Prostate gland (tissue), 2 donors: ENCODE measurements around the gene PHACTR2. TPM values are rescaled to one million over a fixed set of nuclear protein-coding genes. Genes with fewer than 3 reads are reported as not detected.
"Not testable (repeated sequence)": the region's sequence is repeated elsewhere in the genome, so short reads cannot be mapped to it uniquely, and the experiment has no call there.

Source experiments
- DNase-seq: peaks from one replicate; pipeline ENCODE4 v3.0.0-alpha.2; 2019; ENCODE audit warnings: low spot score
- H3K27ac ChIP-seq, 2 donors: fragments of 200-600 bp; sonication (generic); 2 replicates each; pipeline ENCODE4 v1.5.1; 2017 to 2019
- H3K27me3 ChIP-seq: fragments of 200-600 bp; sonication (generic); replicated peaks from 2 replicates; pipeline ENCODE4 v1.5.1; 2019; ENCODE audit not compliant: insufficient read depth
- H3K36me3 ChIP-seq, 2 donors: fragments of 200-600 bp; sonication (generic); 1 replicate in 1 of 2; 2 replicates in 1 of 2; pipeline versions ENCODE4 v1.5.1 to v1.8.1; 2017 to 2019
- H3K4me1 ChIP-seq: fragments of 200-600 bp; sonication (generic); replicated peaks from 2 replicates; pipeline ENCODE4 v1.5.1; 2019
- H3K4me3 ChIP-seq, 2 donors: fragments of 200-600 bp; sonication (generic); 2 replicates each; pipeline ENCODE4 v1.5.1; 2017 to 2019
- H3K9me3 ChIP-seq: fragments of 200-600 bp; sonication (generic); 2 replicates; pipeline ENCODE4 v1.5.1; 2017
- CTCF ChIP-seq, 4 experiments: fragments of 200-600 bp in 2 of 4; fragments of 450-650 bp in 2 of 4; sonication (generic) in 2 of 4; IDR thresholded peaks; 1 replicate in 3 of 4; 2 replicates in 1 of 4; pipeline ENCODE4 v1.5.1; 2016 to 2019; ENCODE audit warnings: antibody characterized with exemption in 4 of 4, mild to moderate bottlenecking in 2 of 4, moderate library complexity in 2 of 4
- POLR2A ChIP-seq: fragments of 450-650 bp; IDR thresholded peaks from one replicate; pipeline ENCODE4 v1.6.1; 2016; ENCODE audit warnings: antibody characterized with exemption, mild to moderate bottlenecking
- POLR2AphosphoS5 ChIP-seq: sonication (generic); formaldehyde crosslinking; IDR thresholded peaks from one replicate; pipeline ENCODE4 v1.6.1; 2017; ENCODE audit warnings: antibody characterized with exemption
- WGBS: methylation state at CpG from one replicate; pipeline ENCODE4 v1.1.5; 2018; 5-methylcytosine and 5-hydroxymethylcytosine counted together
- intact Hi-C: fragments of 100-400 bp; cut with DNase I; formaldehyde crosslinking; loops from one replicate; pipeline ENCODE4 v1.14.2; 2022
- total RNA-seq, 2 donors: library from RNA; depleted of rRNA; stranded (reverse); fragments of >200 nt; gene quantifications; one replicate each; pipeline ENCODE4 v1.1.0, GENCODE V29; 2016

Gene PHACTR2
- total RNA-seq, 2 donors from 2014 or later, result 41.4 to 108 TPM

DNA sequence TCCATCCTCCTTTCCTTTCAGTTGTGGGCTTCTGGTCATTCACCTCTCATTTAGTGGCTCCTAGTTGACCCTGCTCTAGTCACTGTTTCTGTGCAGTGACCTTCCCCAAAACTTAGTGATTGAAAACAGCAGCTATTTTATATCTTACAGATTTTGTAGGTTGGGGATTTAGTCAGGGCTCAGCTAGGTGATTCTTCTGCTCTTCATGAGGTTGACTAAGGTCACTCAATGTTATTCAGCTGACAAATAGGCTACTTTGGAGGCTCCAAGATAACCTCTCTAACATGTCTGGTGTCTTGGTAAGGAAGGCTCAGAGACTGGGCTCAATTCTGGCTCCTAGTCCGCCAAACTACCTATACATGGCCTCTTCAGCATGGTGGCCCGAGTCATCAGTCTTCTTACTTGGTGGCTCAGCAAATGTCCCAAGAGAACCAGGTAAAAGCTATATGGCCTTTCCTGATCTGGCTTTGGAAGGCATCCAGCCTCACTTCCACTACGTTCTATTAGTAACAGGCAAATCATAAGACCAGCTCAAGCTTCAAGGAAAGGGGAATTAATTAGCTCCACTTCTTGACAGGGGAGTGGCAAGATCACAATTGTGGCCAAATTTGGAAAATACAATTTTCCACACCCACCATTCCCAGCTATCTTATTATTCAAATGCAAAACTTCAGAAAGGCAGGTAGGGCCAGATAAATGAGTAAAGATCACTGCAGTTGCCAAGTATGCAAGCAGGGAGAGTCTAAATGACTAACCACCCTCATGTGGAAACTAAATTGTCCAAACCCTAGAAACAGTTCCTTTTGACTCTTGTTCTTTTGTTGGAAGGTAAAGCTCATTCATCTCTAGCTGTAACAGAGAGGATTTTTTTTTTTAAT lies 114.9 kb downstream of the PHACTR2 start:
- H3K27ac ChIP-seq, result no peak overlapping the region
- no peaks in the 10 kb centered on the region for H3K27me3 ChIP-seq
- DNase-seq, result no peak
- H3K9me3 ChIP-seq, result no peaks in the 10 kb centered on the region
- H3K36me3 ChIP-seq, result no peaks in the 10 kb centered on the region
- no peaks in the 10 kb centered on the region for H3K4me1 ChIP-seq
- WGBS, result 100% methylated on average over 3 of the region's 3 CpGs
- TF ChIP-seq CTCF (IDR thresholded peaks at IDR 0.05) (no peak), POLR2A (no peak), POLR2AphosphoS5 (no peak)
- intact Hi-C loops, result no loop called here
- H3K4me3 ChIP-seq, result no peak overlapping the region

GRCh38 chr6:143793280-143793619 lies 115.5 kb downstream of the PHACTR2 start:
- Histone ChIP-seq H3K4me1 (no peaks in the 10 kb centered on the region), H3K27ac (no peak overlapping the region), H3K4me3 (no peak overlapping the region), H3K36me3 (no peaks in the 10 kb centered on the region), H3K9me3 (no peaks in the 10 kb centered on the region), H3K27me3 (no peaks in the 10 kb centered on the region)
- no peak for DNase-seq
- TF ChIP-seq CTCF (IDR thresholded peaks at IDR 0.05), result no peak
- TF ChIP-seq POLR2A, result no peak
- TF ChIP-seq POLR2AphosphoS5, result no peak
- intact Hi-C loops, result no loop called here

DNA sequence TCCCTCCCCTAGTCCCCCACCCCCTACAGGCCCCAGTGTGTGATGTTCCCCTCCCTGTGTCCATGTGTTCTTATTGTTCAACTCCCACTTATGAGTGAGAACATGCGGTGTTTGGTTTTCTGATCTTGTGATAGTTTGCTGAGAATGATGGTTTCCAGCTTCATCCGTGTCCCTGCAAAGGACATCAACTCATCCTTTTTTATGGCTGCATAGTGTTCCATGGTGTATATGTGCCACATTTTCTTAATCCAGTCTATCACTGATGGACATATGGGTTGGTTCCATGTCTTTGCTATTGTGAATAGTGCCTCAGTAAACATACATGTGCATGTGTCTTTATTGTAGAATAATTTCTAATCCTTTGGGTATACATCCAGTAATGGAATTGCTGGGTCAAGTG lies 118.8 kb downstream of the PHACTR2 start:
- H3K36me3 ChIP-seq, H3K9me3 ChIP-seq, H3K27me3 ChIP-seq, H3K27ac ChIP-seq, H3K4me3 ChIP-seq, intact Hi-C loops, DNase-seq, H3K4me1 ChIP-seq: not testable (repeated sequence)
- WGBS, result 96% methylated on average over 2 of the region's 2 CpGs

DNA sequence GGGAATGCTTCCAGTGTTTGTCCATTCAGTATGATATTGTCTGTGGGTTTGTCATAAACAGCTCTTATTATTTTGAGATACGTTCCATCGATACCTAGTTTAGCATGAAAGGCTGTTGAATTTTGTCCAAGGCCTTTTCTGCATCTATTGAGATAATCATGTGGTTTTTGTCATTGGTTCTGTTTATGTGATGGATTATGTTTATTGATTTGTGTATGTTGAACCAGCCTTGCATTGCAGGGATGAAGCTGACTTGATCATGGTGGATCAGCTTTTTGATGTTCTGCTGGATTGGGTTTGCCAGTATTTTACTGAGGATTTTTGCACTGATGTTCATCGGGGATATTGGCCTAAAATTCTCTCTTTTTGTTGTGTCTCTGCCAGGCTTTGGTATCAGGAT lies 120.7 kb downstream of the PHACTR2 start:
- 98% methylated on average over 3 of the region's 3 CpGs for WGBS
- not testable (repeated sequence) for H3K9me3 ChIP-seq, DNase-seq

DNA sequence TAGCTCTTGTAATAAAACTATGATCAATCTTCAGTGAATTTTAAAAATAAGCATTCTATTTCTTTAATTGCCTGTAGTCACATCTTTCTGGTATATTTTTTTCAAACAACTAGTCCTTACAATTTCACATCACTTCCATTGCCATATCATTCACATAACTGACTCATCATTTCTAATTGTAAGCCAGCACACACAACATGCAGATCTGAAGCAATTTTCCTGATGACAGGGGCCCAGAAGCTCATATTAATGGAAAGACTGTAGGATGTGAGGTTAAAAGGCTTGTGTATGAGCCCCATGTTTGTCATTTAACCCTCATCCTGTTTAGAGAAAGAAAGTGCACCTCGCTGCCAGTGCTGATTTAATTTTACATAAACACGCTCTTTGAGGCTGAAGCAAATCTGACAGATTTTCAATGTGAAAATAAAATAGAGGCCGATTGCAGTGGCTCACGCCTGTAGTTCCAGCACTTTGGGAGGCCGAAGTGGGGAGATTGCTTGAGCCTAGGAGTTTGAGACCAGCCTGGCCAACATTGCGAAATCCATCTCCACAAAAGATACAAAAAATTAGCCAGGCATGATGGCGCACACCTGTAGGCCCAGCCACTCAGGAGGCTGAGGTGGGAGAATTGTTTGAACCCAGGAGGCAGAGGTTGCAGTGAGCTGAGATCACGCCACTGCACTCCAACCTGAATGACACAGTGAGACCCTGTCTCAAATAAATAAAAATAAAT lies 125.2 kb downstream of the PHACTR2 start:
- intact Hi-C loops, result no loop called here
- no peaks in the 10 kb centered on the region for H3K9me3 ChIP-seq
- TF ChIP-seq POLR2A (no peak), CTCF (IDR thresholded peaks at IDR 0.05) (no peak), POLR2AphosphoS5 (no peak)
- no peak overlapping the region for H3K4me3 ChIP-seq
- H3K4me1 ChIP-seq, result no peaks in the 10 kb centered on the region
- WGBS, result 98% methylated on average over 8 of the region's 8 CpGs
- no peaks in the 10 kb centered on the region for H3K27me3 ChIP-seq
- H3K36me3 ChIP-seq, result no peaks in the 10 kb centered on the region
- no peak for DNase-seq
- H3K27ac ChIP-seq, result no peak overlapping the region

More for the DNA sequence above, 120.7 kb downstream of the PHACTR2 start:
- H3K27me3 ChIP-seq, intact Hi-C loops, H3K4me1 ChIP-seq, H3K27ac ChIP-seq, H3K4me3 ChIP-seq, H3K36me3 ChIP-seq: not testable (repeated sequence)
